GM12878 (cell line): ENCODE results near the gene NQO1.

Experiments
- ATF2 ChIP-seq: IDR thresholded peaks from 2 replicates; pipeline ENCODE4 v1.6.1; 2012; ENCODE audit warnings: low read length, inconsistent platforms
- ATF3 ChIP-seq: IDR thresholded peaks from 2 replicates; pipeline ENCODE4 v1.6.1; 2011; ENCODE audit warnings: low read depth, mild to moderate bottlenecking, low read length, moderate library complexity, borderline replicate concordance; ENCODE audit errors: extremely low read depth
- CHD4 ChIP-seq: fragments of 200-600 bp; sonication (generic); IDR thresholded peaks from 2 replicates; pipeline ENCODE4 v1.6.1; 2016; ENCODE audit warnings: mild to moderate bottlenecking
- CTCF ChIP-seq, 3 experiments: IDR thresholded peaks in 2 of 3; conservative IDR thresholded peaks in 1 of 3; 2 replicates each; pipeline ENCODE4 v1.5.1; 2011; ENCODE audit warnings: low read depth in 3 of 3, low read length in 3 of 3, mild to moderate bottlenecking in 3 of 3, control low read depth in 2 of 3, moderate library complexity in 2 of 3, inconsistent platforms in 1 of 3, mixed read lengths in 1 of 3; ENCODE audit not compliant: control insufficient read depth in 2 of 3, insufficient read depth in 1 of 3; ENCODE audit errors: extremely low read depth in 1 of 3
- EP300 ChIP-seq, 2 experiments: fragments of 150-350 bp in 1 of 2; IDR thresholded peaks; 2 replicates each; pipeline ENCODE4 v1.6.1; 2011 to 2012; ENCODE audit warnings: low read depth in 2 of 2, low read length in 2 of 2, borderline replicate concordance in 1 of 2, improper control_type of control experiment in 1 of 2, inconsistent platforms in 1 of 2; ENCODE audit not compliant: control insufficient read depth in 1 of 2
- EZH2 ChIP-seq: IDR thresholded peaks from 2 replicates; pipeline ENCODE4 v1.6.1; 2012; ENCODE audit warnings: low read depth, mild to moderate bottlenecking, control low read depth, inconsistent platforms, low read length, borderline replicate concordance; ENCODE audit not compliant: control insufficient read depth
- NFXL1 ChIP-seq: fragments of 450-650 bp; IDR thresholded peaks from 2 replicates; pipeline ENCODE4 v1.6.1; 2017; ENCODE audit warnings: antibody characterized with exemption, mild to moderate bottlenecking, borderline replicate concordance
- POLR2A ChIP-seq: IDR thresholded peaks from 2 replicates; pipeline ENCODE4 v1.6.1; 2011; ENCODE audit warnings: low read depth, mild to moderate bottlenecking, low read length
- SREBF2 ChIP-seq: IDR thresholded peaks from 2 replicates; pipeline ENCODE4 v1.6.1; 2012; ENCODE audit warnings: mild to moderate bottlenecking, low read length
- TCF7 ChIP-seq: IDR thresholded peaks from 2 replicates; pipeline ENCODE4 v1.6.1; 2014; ENCODE audit warnings: antibody characterized with exemption, borderline replicate concordance
- USF1 ChIP-seq: IDR thresholded peaks from 2 replicates; pipeline ENCODE4 v1.6.1; 2011; ENCODE audit warnings: borderline replicate concordance, low read depth, mild to moderate bottlenecking, moderate library complexity, mixed read lengths, low read length; ENCODE audit not compliant: insufficient read depth; ENCODE audit errors: extremely low read length
- USF2 ChIP-seq: IDR thresholded peaks from 2 replicates; pipeline ENCODE4 v1.6.1; 2011; ENCODE audit warnings: low read depth, low read length, improper control_type of control experiment, borderline replicate concordance
- YY1 ChIP-seq: IDR thresholded peaks from 2 replicates; pipeline ENCODE4 v1.6.1; 2011; ENCODE audit warnings: low read depth, mild to moderate bottlenecking, low read length

GRCh38 chr16:69762814-69763598 lies 36.6 kb upstream of the NQO1 start:
- TF ChIP-seq YY1 (no peak), TCF7 (no peak), USF1 (no peak), SREBF2 (no peak), POLR2A (no peak), EZH2 (no peak), CTCF (IDR thresholded peaks at IDR 0.05 in 2 of 3, conservative IDR thresholded peaks at IDR 0.05 in 1 of 3; ENCODE audit: control insufficient read depth in 2 of 3, extremely low read depth in 1 of 3, insufficient read depth in 1 of 3, low read depth in 3 of 3, low read length in 3 of 3) (no peak), EP300 (IDR thresholded peaks at IDR 0.05; ENCODE audit: borderline replicate concordance in 1 of 2, control insufficient read depth in 1 of 2, low read depth in 2 of 2, low read length in 2 of 2) (no peak), ATF2 (no peak), NFXL1 (no peak), USF2 (no peak), ATF3 (no peak), CHD4 (no peak)
